Right lobe of liver (tissue), 6 donors: ENCODE data around the gene GATA6. TPM values are rescaled to one million over a fixed set of nuclear protein-coding genes. Genes with fewer than 3 reads are reported as not detected.
"Not testable (repeated sequence)": the region's sequence is repeated elsewhere in the genome, so short reads cannot be mapped to it uniquely, and the experiment has no call there.

ENCODE experiments used
- ATAC-seq, 4 donors: fragments of 200-7000 bp; cut with Tn5 transposase; one replicate each; pipeline ENCODE4 v1.9.1; 2020; ENCODE audit warnings: mild to moderate bottlenecking in 4 of 4, moderate library complexity in 4 of 4
- DNase-seq, 3 donors: peaks; one replicate each; pipeline ENCODE4 v3.0.0-alpha.2; 2020
- H3K27ac ChIP-seq, 3 donors: fragments of 200-600 bp; one replicate each; pipeline ENCODE4 v1.8.0; 2022
- H3K27me3 ChIP-seq, 2 donors: fragments of 200-600 bp; one replicate each; pipeline ENCODE4 v1.8.0; 2022
- H3K36me3 ChIP-seq, 4 donors: fragments of 200-600 bp; sonication (generic) in 1 of 4; one replicate each; pipeline versions ENCODE4 v1.5.1 to v1.8.0; 2017 to 2022; ENCODE audit warnings: control low read depth in 1 of 4
- H3K4me1 ChIP-seq, 4 donors: fragments of 200-600 bp; sonication (generic) in 1 of 4; one replicate each; pipeline versions ENCODE4 v1.5.1 to v1.8.0; 2017 to 2022; ENCODE audit warnings: control low read depth in 1 of 4
- H3K4me3 ChIP-seq, 3 donors: fragments of 200-600 bp; one replicate each; pipeline ENCODE4 v1.8.0; 2022
- H3K9me3 ChIP-seq, 4 donors: fragments of 200-600 bp; sonication (generic) in 1 of 4; one replicate each; pipeline versions ENCODE4 v1.5.1 to v1.8.0; 2017 to 2022; ENCODE audit warnings: control low read depth in 1 of 4
- POLR2A ChIP-seq: fragments of 450-650 bp; IDR thresholded peaks from one replicate; pipeline ENCODE4 v1.6.1; 2017; ENCODE audit warnings: antibody characterized with exemption, mild to moderate bottlenecking
- WGBS: methylation state at CpG from one replicate; pipeline ENCODE4 v1.1.6; 2018; ENCODE audit warnings: low coverage, low lambda C conversion rate; ENCODE audit not compliant: insufficient coverage; ENCODE audit errors: missing lambda C conversion rate; 5-methylcytosine and 5-hydroxymethylcytosine counted together
- intact Hi-C, 2 donors: fragments of 100-400 bp; cut with DNase I; formaldehyde crosslinking; loops; one replicate each; pipeline versions ENCODE4 v1.11.2 to v1.14.1; 2022
- total RNA-seq, 6 experiments: library from RNA; depleted of rRNA in 2 of 6; stranded (reverse); fragments of >200 nt in 2 of 6; fragmentation: NEBNext Ultra II Directional in 3 of 6; extraction: Animal tissue kit (Norgen Biotek cat#: 25700) in 3 of 6; gene quantifications; one replicate each; pipeline versions ENCODE4 v1.1.0 to v1.2.4, GENCODE V29; 2016 to 2023
- TF ChIP-seq, protein P1 (sequence below), 4 donors: fragments of 200-600 bp in 3 of 4; fragments of 450-650 bp in 1 of 4; IDR thresholded peaks; one replicate each; pipeline versions ENCODE4 v1.5.1 to v1.8.0; 2016 to 2022; ENCODE audit warnings: antibody characterized with exemption in 4 of 4, mild to moderate bottlenecking in 2 of 4
- donor health status: DM: no; HTN: yes; CAD: no.
- donor health status: DM: no; HTN: no; CAD: no.
- donor health status: DM: no; HTN: no; CAD: no.
- donor health status: DM: no; HTN: yes; CAD: no.
- donor health status: DM: no; HTN: yes; CAD: no.

Gene GATA6
- total RNA-seq, 6 experiments from 2014 or later = 8.0 to 14.0 (median 9.5) TPM

DNA sequence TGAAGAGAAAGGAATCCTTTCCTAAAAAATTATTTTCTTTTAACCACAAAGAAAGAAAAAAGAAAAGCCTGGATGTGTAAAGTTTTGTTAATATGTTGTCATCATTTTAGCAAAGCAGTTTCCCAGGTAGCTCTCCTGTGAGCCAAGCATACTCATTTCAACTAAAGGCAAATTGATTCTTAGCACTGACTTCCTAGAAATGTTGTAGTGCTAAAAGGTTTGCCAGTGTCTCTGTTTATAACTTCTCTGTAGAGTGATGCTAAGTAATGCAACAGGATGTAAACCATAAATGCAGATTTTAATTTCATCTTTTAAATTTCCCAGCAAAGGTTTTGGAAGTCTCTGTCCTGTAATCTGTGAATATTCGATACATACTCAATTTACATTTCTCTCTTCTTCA lies 10.2 kb downstream of the GATA6 start:
- ATAC-seq (no peak), DNase-seq (no peak)
- no peaks in the 10 kb centered on the region for H3K27me3 ChIP-seq
- H3K36me3 ChIP-seq = peaks cover 0 to 46% (median 10%) of the 10 kb centered on the region in 4 donors
- intact Hi-C loops = loop anchor here in 1 of 2 donors (10.0 kb wide), 1 partner anchor 165 kb away; no protein-coding TSS in a partner anchor
- H3K9me3 ChIP-seq = no peaks in the 10 kb centered on the region
- H3K4me3 ChIP-seq = no peak overlapping the region
- TF ChIP-seq, protein P1, sequence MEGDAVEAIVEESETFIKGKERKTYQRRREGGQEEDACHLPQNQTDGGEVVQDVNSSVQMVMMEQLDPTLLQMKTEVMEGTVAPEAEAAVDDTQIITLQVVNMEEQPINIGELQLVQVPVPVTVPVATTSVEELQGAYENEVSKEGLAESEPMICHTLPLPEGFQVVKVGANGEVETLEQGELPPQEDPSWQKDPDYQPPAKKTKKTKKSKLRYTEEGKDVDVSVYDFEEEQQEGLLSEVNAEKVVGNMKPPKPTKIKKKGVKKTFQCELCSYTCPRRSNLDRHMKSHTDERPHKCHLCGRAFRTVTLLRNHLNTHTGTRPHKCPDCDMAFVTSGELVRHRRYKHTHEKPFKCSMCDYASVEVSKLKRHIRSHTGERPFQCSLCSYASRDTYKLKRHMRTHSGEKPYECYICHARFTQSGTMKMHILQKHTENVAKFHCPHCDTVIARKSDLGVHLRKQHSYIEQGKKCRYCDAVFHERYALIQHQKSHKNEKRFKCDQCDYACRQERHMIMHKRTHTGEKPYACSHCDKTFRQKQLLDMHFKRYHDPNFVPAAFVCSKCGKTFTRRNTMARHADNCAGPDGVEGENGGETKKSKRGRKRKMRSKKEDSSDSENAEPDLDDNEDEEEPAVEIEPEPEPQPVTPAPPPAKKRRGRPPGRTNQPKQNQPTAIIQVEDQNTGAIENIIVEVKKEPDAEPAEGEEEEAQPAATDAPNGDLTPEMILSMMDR (IDR thresholded peaks at IDR 0.05) = no peak
- no peak for TF ChIP-seq POLR2A
- no peaks in the 10 kb centered on the region for H3K4me1 ChIP-seq
- 78% methylated on average over 1 of the region's 1 CpG for WGBS
- no peak overlapping the region for H3K27ac ChIP-seq

DNA sequence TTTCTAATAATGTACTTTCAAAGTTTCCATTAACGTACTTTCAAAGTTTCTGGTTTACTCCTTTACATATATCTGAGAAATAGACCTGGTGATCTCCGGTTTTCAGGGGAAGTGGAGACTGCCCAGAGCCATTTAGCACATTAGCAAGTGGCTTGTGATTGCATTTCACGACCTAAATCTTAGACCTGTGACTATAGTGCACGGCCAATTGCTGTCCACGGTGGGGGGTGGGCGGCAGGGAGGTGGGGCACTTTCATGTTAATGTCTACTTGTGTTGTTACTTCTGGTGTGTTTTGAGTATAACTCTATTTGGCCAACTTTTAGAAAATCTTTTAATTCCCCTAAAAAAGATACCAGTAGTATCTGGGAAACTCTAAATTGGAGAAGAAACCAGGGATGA lies 11.3 kb downstream of the GATA6 start:
- H3K36me3 ChIP-seq = peaks cover 0 to 56% (median 14%) of the 10 kb centered on the region in 4 donors
- no peak for TF ChIP-seq POLR2A
- TF ChIP-seq, protein P1 (IDR thresholded peaks at IDR 0.05) = no peak

DNA sequence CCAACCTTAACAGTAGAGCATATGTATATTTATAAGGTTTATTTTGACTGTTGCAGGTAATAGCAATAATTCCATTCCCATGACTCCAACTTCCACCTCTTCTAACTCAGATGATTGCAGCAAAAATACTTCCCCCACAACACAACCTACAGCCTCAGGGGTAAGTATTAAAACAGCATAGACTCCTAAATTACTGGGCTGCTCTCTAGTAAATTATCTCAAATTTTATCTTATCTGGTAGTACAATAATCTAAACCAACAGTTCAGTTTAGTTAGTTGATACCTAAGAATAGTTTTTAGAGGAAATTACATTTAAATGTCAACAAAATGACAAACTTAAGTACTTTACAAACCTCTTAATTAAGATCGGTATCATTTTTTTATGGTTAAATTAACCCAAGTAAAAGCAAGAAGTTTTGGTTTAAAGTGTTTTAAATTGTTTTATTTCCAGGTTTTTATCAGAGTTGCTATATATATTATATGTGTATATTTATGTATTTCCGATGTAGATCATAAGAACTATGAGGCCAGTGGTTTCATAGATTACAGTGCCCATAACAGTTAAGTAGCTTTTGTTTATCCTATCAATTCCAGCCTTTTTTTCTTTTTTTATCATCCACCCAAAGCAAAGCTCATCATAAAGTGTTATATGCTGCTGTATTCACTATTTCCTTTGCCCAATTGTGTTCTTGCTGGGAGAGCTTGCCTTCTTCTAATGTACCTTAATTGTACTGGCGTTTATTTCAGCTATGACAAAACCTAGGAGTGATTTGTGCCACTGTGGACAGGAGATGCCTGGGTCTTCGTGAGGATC lies 13.7 kb downstream of the GATA6 start:
- peaks cover 0 to 55% (median 15%) of the 10 kb centered on the region in 4 donors for H3K36me3 ChIP-seq
- no peaks in the 10 kb centered on the region for H3K27me3 ChIP-seq
- H3K9me3 ChIP-seq = no peaks in the 10 kb centered on the region
- ATAC-seq (no peak), DNase-seq (no peak)
- intact Hi-C loops = no loop called here
- TF ChIP-seq POLR2A = no peak
- 77% methylated on average over 4 of the region's 4 CpGs for WGBS
- no peak overlapping the region for H3K4me3 ChIP-seq
- no peaks in the 10 kb centered on the region for H3K4me1 ChIP-seq
- H3K27ac ChIP-seq = no peak overlapping the region

More for the DNA sequence above, 11.3 kb downstream of the GATA6 start:
- Histone ChIP-seq H3K27me3 (no peaks in the 10 kb centered on the region), H3K4me1 (no peaks in the 10 kb centered on the region), H3K27ac (no peak overlapping the region), H3K9me3 (no peaks in the 10 kb centered on the region), H3K4me3 (no peak overlapping the region)
- ATAC-seq (no peak), DNase-seq (no peak)
- intact Hi-C loops = no loop called here
- WGBS = 64% methylated on average over 6 of the region's 6 CpGs

DNA sequence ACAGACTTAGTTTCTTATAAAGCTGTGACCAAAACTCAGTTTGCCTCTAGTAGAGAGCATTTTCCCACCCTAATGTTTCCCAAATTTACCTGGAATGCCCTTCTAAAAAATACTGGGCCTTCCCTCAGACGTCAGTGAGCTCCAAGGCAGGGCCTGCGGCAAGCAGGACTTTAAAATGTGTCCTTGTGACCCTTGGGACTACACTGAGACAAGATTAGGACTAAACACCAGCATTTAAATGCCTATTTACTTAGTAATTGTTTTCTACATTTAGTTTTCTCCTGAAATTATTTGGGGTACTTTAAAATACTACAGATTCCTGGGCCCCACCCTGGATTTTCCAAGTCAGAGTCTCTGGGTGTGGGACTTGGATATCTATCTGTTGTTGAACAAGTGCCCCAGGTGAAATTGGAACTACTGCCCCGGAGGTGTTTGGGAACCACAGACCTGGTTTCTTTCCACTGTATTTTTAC lies 14.3 kb downstream of the GATA6 start:
- ATAC-seq (no peak), DNase-seq (no peak)
- intact Hi-C loops = no loop called here
- H3K27ac ChIP-seq = no peak overlapping the region
- H3K36me3 ChIP-seq = peaks cover 0 to 51% (median 15%) of the 10 kb centered on the region in 4 donors
- H3K4me1 ChIP-seq = no peaks in the 10 kb centered on the region
- no peaks in the 10 kb centered on the region for H3K9me3 ChIP-seq
- TF ChIP-seq, protein P1 (IDR thresholded peaks at IDR 0.05) = no peak
- no peak for TF ChIP-seq POLR2A
- no peak overlapping the region for H3K4me3 ChIP-seq
- H3K27me3 ChIP-seq = no peaks in the 10 kb centered on the region
- WGBS = 84% methylated on average over 2 of the region's 3 CpGs

DNA sequence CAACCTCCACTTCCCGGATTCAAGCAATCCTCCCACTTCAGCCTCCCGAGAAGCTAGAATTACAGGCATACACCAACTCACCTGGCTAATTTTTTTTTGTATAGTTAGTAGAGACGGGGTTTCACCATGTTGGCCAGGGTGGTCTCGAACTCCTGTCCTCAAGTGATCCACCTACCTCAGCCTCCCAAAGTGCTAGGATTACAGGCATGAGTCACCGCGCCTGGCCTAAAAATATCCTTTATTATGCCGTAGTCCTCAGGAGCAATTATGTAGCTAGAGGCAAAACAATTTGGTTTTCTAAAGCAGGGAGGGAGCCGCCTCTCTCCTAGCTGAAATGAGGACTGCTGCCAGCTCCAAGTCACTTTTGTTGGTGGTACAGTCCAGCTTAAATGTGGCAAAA lies 15.2 kb downstream of the GATA6 start:
- H3K27me3 ChIP-seq, H3K4me1 ChIP-seq, H3K4me3 ChIP-seq, H3K9me3 ChIP-seq, DNase-seq, ATAC-seq, H3K27ac ChIP-seq, intact Hi-C loops: not testable (repeated sequence)
- peaks cover 0 to 52% (median 15%) of the 10 kb centered on the region in 4 donors for H3K36me3 ChIP-seq
- 82% methylated on average over 8 of the region's 8 CpGs for whole genome bisulfite sequencing
